ENCODE results near the gene BAIAP2.

The BAIAP2 gene

GRCh38 chr17:81034779-81035520 is at the start of gene BAIAP2:
Gene BAIAP2 (plus strand): TSS chr17:81035151. CDS start chr17:81035255, 104 bp downstream.
- no peak for FAIRE-seq

GRCh38 chr17:80986046-80986445 is 48.9 kb upstream of the BAIAP2 start:
- FAIRE-seq, result no peak

GRCh38 chr17:80986816-80987475 is 48.0 kb upstream of the BAIAP2 start:
- no peak for FAIRE-seq

GRCh38 chr17:80987941-80988461 is 47.0 kb upstream of the BAIAP2 start:
- no peak for FAIRE-seq

GRCh38 chr17:80989586-80989913 is 45.4 kb upstream of the BAIAP2 start:
- FAIRE-seq, result no peak

GRCh38 chr17:80990921-80991644 is 43.9 kb upstream of the BAIAP2 start:
- FAIRE-seq, result no peak

- no peak for FAIRE-seq
Measured at GRCh38 chr17:80991645-80992076, 43.3 kb upstream of the BAIAP2 start, which contains the start of gene CHMP6. Gene CHMP6 (plus strand): TSS chr17:80991841. CDS start chr17:80991919, 78 bp downstream.

- no peak for FAIRE-seq
Measured at GRCh38 chr17:80992077-80992947, 42.6 kb upstream of the BAIAP2 start.

- FAIRE-seq, result no peak
Measured at GRCh38 chr17:80992948-80993624, 41.9 kb upstream of the BAIAP2 start.

GRCh38 chr17:80995131-80995530 is 39.8 kb upstream of the BAIAP2 start:
- FAIRE-seq, result no peak

GRCh38 chr17:80996422-80997305 is 38.3 kb upstream of the BAIAP2 start:
- FAIRE-seq, result no peak

- no peak for FAIRE-seq
Measured at GRCh38 chr17:80997424-80998117, 37.4 kb upstream of the BAIAP2 start.

- FAIRE-seq, result no peak
Measured at GRCh38 chr17:80998118-80998747, 36.7 kb upstream of the BAIAP2 start.

- no peak for FAIRE-seq
Measured at GRCh38 chr17:80998748-80999535, 36.0 kb upstream of the BAIAP2 start.

- no peak for FAIRE-seq
Measured at GRCh38 chr17:80999536-81000333, 35.2 kb upstream of the BAIAP2 start.

- no peak for FAIRE-seq
Measured at GRCh38 chr17:81000334-81000630, 34.7 kb upstream of the BAIAP2 start.

GRCh38 chr17:81000631-81001357 is 34.2 kb upstream of the BAIAP2 start:
- no peak for FAIRE-seq

- no peak for FAIRE-seq
Measured at GRCh38 chr17:81002013-81002384, 33.0 kb upstream of the BAIAP2 start.
